H54 (cell line): Measurements from ENCODE around the gene DSC3.
"Not testable (repeated sequence)": the region's sequence is repeated elsewhere in the genome, so short reads cannot be mapped to it uniquely, and the experiment has no call there.

ENCODE experiments used
- DNase-seq: peaks from one replicate; pipeline ENCODE4 v3.0.0; 2011; ENCODE audit warnings: low spot score, mixed read lengths; ENCODE audit not compliant: insufficient read length
- FAIRE-seq: peaks from 3 replicates; lab custom pipeline; 2011; peaks lifted over from hg19 to GRCh38; lab: Jason Lieb, UNC
- POLR2A ChIP-seq: IDR thresholded peaks from 2 replicates; pipeline ENCODE4 v1.6.1; 2011; ENCODE audit warnings: low read depth, mild to moderate bottlenecking, low read length

Gene DSC3

GRCh38 chr18:31056296-31056695 is 13.8 kb upstream of the DSC3 start:
- TF ChIP-seq POLR2A, result no peak
- DNase-seq (no peak), FAIRE-seq (no peak)

GRCh38 chr18:31050635-31051034 is 8.1 kb upstream of the DSC3 start:
- FAIRE-seq, result no peak
- no peak for TF ChIP-seq POLR2A
- DNase-seq, result no peak

- no peak for TF ChIP-seq POLR2A
- FAIRE-seq (no peak), DNase-seq (no peak)
Measured at GRCh38 chr18:31049189-31049588, 6.6 kb upstream of the DSC3 start.

GRCh38 chr18:31048216-31048615 is 5.7 kb upstream of the DSC3 start:
- no peak for FAIRE-seq
- no peak for DNase-seq
- no peak for TF ChIP-seq POLR2A

GRCh38 chr18:31046916-31047315 is 4.4 kb upstream of the DSC3 start:
- TF ChIP-seq POLR2A, result no peak
- DNase-seq (no peak), FAIRE-seq (no peak)

GRCh38 chr18:31045599-31045998 is 3.1 kb upstream of the DSC3 start:
- FAIRE-seq, result no peak
- TF ChIP-seq POLR2A, result no peak
- DNase-seq, result no peak

- TF ChIP-seq POLR2A, result no peak
- FAIRE-seq, result no peak
- no peak for DNase-seq
Measured at GRCh38 chr18:31044926-31045325, 2.4 kb upstream of the DSC3 start.

- FAIRE-seq (no peak), DNase-seq (no peak)
- no peak for TF ChIP-seq POLR2A
Measured at GRCh38 chr18:31043709-31044108, 1.2 kb upstream of the DSC3 start.

GRCh38 chr18:31042084-31042405 is 497 bp downstream of the DSC3 start:
- DNase-seq, result no peak

GRCh38 chr18:31041271-31042083 is 1.1 kb downstream of the DSC3 start:
- no peak for DNase-seq

More at GRCh38 chr18:31042084-31042405, 497 bp downstream of the DSC3 start:
- no peak for FAIRE-seq
- TF ChIP-seq POLR2A, result no peak

GRCh38 chr18:31040686-31041270 is 1.8 kb downstream of the DSC3 start:
- FAIRE-seq, result no peak
- TF ChIP-seq POLR2A, result no peak
- DNase-seq, result no peak

More at GRCh38 chr18:31041271-31042083, 1.1 kb downstream of the DSC3 start:
- TF ChIP-seq POLR2A, result no peak
- FAIRE-seq, result no peak

GRCh38 chr18:31039426-31039825 is 3.1 kb downstream of the DSC3 start:
- FAIRE-seq, result no peak
- no peak for DNase-seq
- no peak for TF ChIP-seq POLR2A

GRCh38 chr18:31037686-31038085 is 4.9 kb downstream of the DSC3 start:
- DNase-seq, FAIRE-seq: not testable (repeated sequence)

- TF ChIP-seq POLR2A, result no peak
- FAIRE-seq (no peak), DNase-seq (no peak)
Measured at GRCh38 chr18:31034541-31034940, 8.0 kb downstream of the DSC3 start.
